Kidney capillary endothelial cell (primary cell): ENCODE measurements around the gene SLC23A3.

Experiments
- DNase-seq: peaks from one replicate; pipeline ENCODE4 v3.0.0-alpha.2; 2018; ENCODE audit warnings: low spot score

SLC23A3 gene

GRCh38 chr2:219140722-219141121 is 29.1 kb downstream of the SLC23A3 start:
- no peak for DNase-seq

GRCh38 chr2:219133976-219134375 is 35.9 kb downstream of the SLC23A3 start:
- no peak for DNase-seq

- no peak for DNase-seq
Measured at GRCh38 chr2:219131744-219132143, 38.1 kb downstream of the SLC23A3 start.

- no peak for DNase-seq
Measured at GRCh38 chr2:219131327-219131726, 38.5 kb downstream of the SLC23A3 start.

GRCh38 chr2:219129589-219129988 is 40.2 kb downstream of the SLC23A3 start:
- no peak for DNase-seq

GRCh38 chr2:219128396-219128795 is 41.4 kb downstream of the SLC23A3 start:
- no peak for DNase-seq

- no peak for DNase-seq
Measured at GRCh38 chr2:219127037-219127635, 42.7 kb downstream of the SLC23A3 start.

- DNase-seq, result no peak
Measured at GRCh38 chr2:219126555-219126954, 43.3 kb downstream of the SLC23A3 start.

GRCh38 chr2:219125886-219126270 is 44.0 kb downstream of the SLC23A3 start:
- no peak for DNase-seq

GRCh38 chr2:219125225-219125885 is 44.5 kb downstream of the SLC23A3 start:
- no peak for DNase-seq

GRCh38 chr2:219124381-219125110 is 45.3 kb downstream of the SLC23A3 start:
- no peak for DNase-seq

- no peak for DNase-seq
Measured at GRCh38 chr2:219123356-219124135, 46.3 kb downstream of the SLC23A3 start.

GRCh38 chr2:219122202-219122980 is 47.4 kb downstream of the SLC23A3 start:
- DNase-seq, result no peak

- no peak for DNase-seq
Measured at GRCh38 chr2:219120082-219120481, 49.7 kb downstream of the SLC23A3 start.

GRCh38 chr2:219119422-219120043 is 50.3 kb downstream of the SLC23A3 start:
- peak; percentile 43 for DNase-seq

- no peak for DNase-seq
Measured at GRCh38 chr2:219118504-219118903, 51.3 kb downstream of the SLC23A3 start.

- DNase-seq, result no peak
Measured at GRCh38 chr2:219116776-219117646, 52.8 kb downstream of the SLC23A3 start.

GRCh38 chr2:219112651-219113338 is 57.0 kb downstream of the SLC23A3 start:
- no peak for DNase-seq

GRCh38 chr2:219112062-219112406 is 57.8 kb downstream of the SLC23A3 start:
- DNase-seq, result no peak
